Fibroblast of mammary gland (primary cell): ENCODE data around the gene KRT35.

Source experiments
- DNase-seq: peaks from one replicate; pipeline ENCODE4 v3.0.0-alpha.2; 2010; ENCODE audit warnings: low read depth
- H3K4me3 ChIP-seq: 2 replicates; pipeline ENCODE4 v1.5.1; 2011; ENCODE audit warnings: low read depth, mild to moderate bottlenecking, low read length, moderate library complexity; ENCODE audit not compliant: control insufficient read depth
- CTCF ChIP-seq: conservative IDR thresholded peaks from 2 replicates; pipeline ENCODE4 v1.5.1; 2011; ENCODE audit warnings: low read depth, low read length, inconsistent platforms; ENCODE audit not compliant: control insufficient read depth, insufficient read depth

The KRT35 gene

GRCh38 chr17:41446806-41447205, 34.1 kb downstream of the KRT35 start:
- no peak for TF ChIP-seq CTCF
- H3K4me3 ChIP-seq, result no peak overlapping the region
- peak; percentile 28 for DNase-seq

GRCh38 chr17:41444640-41445039, 36.3 kb downstream of the KRT35 start:
- H3K4me3 ChIP-seq, result no peak overlapping the region
- no peak for TF ChIP-seq CTCF
- no peak for DNase-seq

DNA sequence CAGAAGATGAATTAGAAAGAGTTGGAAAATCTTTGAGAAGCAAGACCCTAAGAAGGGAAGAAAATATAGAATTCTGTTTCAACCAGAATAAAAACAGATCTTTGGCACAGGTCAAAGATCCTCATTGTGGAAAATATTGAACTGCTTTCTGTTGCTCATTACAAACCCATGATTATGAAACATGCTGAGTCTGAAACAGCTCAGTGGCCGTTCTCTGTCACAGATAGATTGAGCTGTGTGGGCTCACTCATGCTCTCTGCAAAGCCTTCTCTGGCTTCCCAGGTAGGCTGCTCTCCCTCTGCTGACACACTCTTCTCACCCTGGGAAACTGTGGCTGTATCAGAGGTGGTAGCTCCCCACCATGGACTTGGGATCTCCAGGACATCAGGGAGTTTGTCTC, 36.8 kb downstream of the KRT35 start:
- DNase-seq, result peak; percentile 37
- no peak for TF ChIP-seq CTCF
- H3K4me3 ChIP-seq, result no peak overlapping the region

GRCh38 chr17:41442739-41443138, 38.2 kb downstream of the KRT35 start:
- H3K4me3 ChIP-seq, result no peak overlapping the region
- peak; percentile 69 for DNase-seq
- TF ChIP-seq CTCF, result no peak

GRCh38 chr17:41440531-41441033, 40.4 kb downstream of the KRT35 start, which contains the start of gene KRT38:
KRT38 (minus strand) TSS chr17:41440983; CDS start chr17:41440921, 62 bp downstream.
- TF ChIP-seq CTCF, result no peak
- DNase-seq, result no peak
- H3K4me3 ChIP-seq, result no peak within 1 kb of the TSS

DNA sequence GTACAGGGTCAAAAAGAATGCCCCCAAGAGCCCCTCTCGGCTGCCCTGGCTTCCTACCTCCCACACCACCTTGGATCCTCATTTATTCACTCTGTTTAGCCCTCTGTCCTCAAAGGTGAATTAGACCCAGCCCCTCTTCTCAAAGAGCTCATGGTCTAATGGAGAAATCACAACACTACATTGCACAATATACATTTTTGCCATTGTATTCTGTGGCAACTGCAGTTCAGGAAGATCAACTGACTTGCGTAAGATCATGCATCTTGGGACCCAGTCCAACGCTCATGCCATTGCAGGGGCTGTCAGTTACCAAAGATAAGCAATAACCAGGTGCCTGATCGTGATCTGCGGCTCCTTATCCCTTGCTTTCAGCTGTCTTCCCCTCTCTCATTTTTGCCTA, 41.6 kb downstream of the KRT35 start:
- no peak overlapping the region for H3K4me3 ChIP-seq
- peak; percentile 25 for DNase-seq
- TF ChIP-seq CTCF, result no peak

DNA sequence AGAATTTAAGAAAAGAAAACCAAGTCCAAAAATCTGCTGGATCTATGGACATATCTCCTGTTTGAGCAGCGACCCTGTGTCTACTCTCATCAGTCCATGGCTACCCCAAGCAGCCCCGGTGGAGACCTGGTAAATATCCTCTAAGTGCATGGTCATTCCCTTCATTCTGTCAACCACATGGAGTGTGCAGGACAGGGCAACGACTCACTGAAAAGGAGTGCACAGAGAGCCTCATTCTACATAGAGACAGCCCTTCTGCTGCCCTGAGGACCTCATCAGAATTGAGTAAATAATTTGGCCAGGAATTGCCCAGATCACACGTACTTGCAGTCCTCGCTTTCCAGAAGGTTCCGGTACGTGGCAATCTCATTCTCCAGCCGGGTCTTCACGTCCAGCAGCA, 43.2 kb downstream of the KRT35 start:
- H3K4me3 ChIP-seq, result no peak overlapping the region
- DNase-seq, result no peak

More for the DNA sequence above, 43.2 kb downstream of the KRT35 start:
- TF ChIP-seq CTCF, result no peak
